ENCODE data around the gene CHRNA4.
"Not testable (repeated sequence)": the region's sequence is repeated elsewhere in the genome, so short reads cannot be mapped to it uniquely, and the experiment has no call there.

CHRNA4 gene

GRCh38 chr20:63347950-63348827 lies 13.0 kb downstream of the CHRNA4 start:
- DNase-seq = no peak

- DNase-seq = no peak
These were observed 13.9 kb downstream of the CHRNA4 start for GRCh38 chr20:63347081-63347741.

- no peak for DNase-seq
These were observed 14.7 kb downstream of the CHRNA4 start for GRCh38 chr20:63346131-63347080.

GRCh38 chr20:63345328-63346100 lies 15.6 kb downstream of the CHRNA4 start:
- no peak for DNase-seq

GRCh38 chr20:63344616-63345327 lies 16.4 kb downstream of the CHRNA4 start:
- DNase-seq = no peak

- no peak for DNase-seq
These were observed 17.4 kb downstream of the CHRNA4 start for GRCh38 chr20:63343460-63344445.

- DNase-seq = no peak
These were observed 18.3 kb downstream of the CHRNA4 start for GRCh38 chr20:63342561-63343459.

GRCh38 chr20:63340158-63340688 lies 20.9 kb downstream of the CHRNA4 start:
- DNase-seq = not testable (repeated sequence)

GRCh38 chr20:63339154-63340094 lies 21.7 kb downstream of the CHRNA4 start:
- not testable (repeated sequence) for DNase-seq

GRCh38 chr20:63337786-63338420 lies 23.2 kb downstream of the CHRNA4 start:
- DNase-seq = no peak

GRCh38 chr20:63336232-63336752 lies 24.9 kb downstream of the CHRNA4 start:
- DNase-seq = no peak

- no peak for DNase-seq
These were observed 25.4 kb downstream of the CHRNA4 start for GRCh38 chr20:63335711-63336110.

- not testable (repeated sequence) for DNase-seq
These were observed 26.1 kb downstream of the CHRNA4 start for GRCh38 chr20:63335060-63335459.

- DNase-seq = no peak
These were observed 26.8 kb downstream of the CHRNA4 start for GRCh38 chr20:63334356-63334755.

- no peak for DNase-seq
These were observed 27.8 kb downstream of the CHRNA4 start for GRCh38 chr20:63333241-63333836.

GRCh38 chr20:63332488-63333240 lies 28.5 kb downstream of the CHRNA4 start:
- DNase-seq = no peak

All from NCI-H1436 (cell line).